H54 (cell line): Measurements from ENCODE around the gene USP17L18.
"Not testable (repeated sequence)": the region's sequence is repeated elsewhere in the genome, so short reads cannot be mapped to it uniquely, and the experiment has no call there.

Experiments used
- DNase-seq: peaks from one replicate; pipeline ENCODE4 v3.0.0; 2011; ENCODE audit warnings: low spot score, mixed read lengths; ENCODE audit not compliant: insufficient read length
- FAIRE-seq: peaks from 3 replicates; lab custom pipeline; 2011; peaks lifted over from hg19 to GRCh38; lab: Jason Lieb, UNC

USP17L18 gene

GRCh38 chr4:9247953-9248680 is at the start of gene USP17L18:
USP17L18 (plus strand) TSS chr4:9248630; CDS start chr4:9248630, 0 bp downstream.
- DNase-seq, FAIRE-seq: not testable (repeated sequence)

GRCh38 chr4:9210357-9210756 is 38.1 kb upstream of the USP17L18 start, which contains the start of gene USP17L10:
USP17L10 (plus strand) TSS chr4:9210657; CDS start chr4:9210657, 0 bp downstream.
- not testable (repeated sequence) for DNase-seq

DNA sequence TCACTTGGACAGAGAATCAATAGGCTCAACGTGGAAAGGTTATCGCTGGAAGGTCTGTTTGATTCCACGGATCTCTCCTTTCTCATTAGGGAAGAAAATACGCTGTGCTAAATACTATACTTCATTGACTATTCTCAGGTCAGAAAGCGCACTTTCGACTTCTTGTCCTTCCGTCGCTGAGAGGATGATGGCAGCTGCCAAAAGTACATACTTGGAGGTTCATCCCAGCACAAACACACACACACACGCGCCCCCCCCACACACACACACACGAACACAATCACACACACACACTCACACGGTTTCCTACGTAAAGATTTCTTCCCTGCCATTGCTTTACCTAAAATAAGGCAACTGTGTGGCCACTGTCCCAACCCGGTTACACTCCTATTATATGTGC is 33.7 kb upstream of the USP17L18 start:
- not testable (repeated sequence) for DNase-seq, FAIRE-seq

More at GRCh38 chr4:9210357-9210756, 38.1 kb upstream of the USP17L18 start, which contains the start of gene USP17L10:
- FAIRE-seq: not testable (repeated sequence)

DNA sequence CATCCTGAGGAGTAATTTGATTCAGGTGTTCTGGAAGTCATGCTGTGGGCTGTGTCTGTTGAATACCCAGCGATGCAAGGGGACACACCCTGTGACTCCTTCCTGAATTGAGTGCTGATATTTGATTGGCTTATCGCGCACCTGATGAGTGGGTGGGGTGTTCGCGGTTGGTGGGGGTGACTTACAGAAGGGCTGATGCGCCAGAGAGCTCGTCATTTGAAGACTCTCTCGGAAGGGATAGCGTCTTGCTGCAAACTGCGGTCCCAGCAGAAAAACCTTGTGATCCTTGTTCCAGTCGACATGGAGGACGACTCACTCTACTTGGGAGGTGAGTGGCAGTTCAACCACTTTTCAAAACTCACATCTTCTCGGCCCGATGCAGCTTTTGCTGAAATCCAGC is 33.3 kb upstream of the USP17L18 start, which contains the start of gene USP17L11:
Gene USP17L11 (plus strand): TSS at position 301 of the 400 bp plus-strand sequence. CDS start 0 bp downstream, at position 301.
- not testable (repeated sequence) for FAIRE-seq, DNase-seq

DNA sequence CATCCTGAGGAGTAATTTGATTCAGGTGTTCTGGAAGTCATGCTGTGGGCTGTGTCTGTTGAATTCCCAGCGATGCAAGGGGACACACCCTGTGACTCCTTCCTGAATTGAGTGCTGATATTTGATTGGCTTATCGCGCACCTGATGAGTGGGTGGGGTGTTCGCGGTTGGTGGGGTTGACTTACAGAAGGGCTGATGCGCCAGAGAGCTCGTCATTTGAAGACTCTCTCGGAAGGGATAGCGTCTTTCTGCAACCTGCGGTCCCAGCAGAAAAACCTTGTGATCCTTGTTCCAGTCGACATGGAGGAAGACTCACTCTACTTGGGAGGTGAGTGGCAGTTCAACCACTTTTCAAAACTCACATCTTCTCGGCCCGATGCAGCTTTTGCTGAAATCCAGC is 28.6 kb upstream of the USP17L18 start, which contains the start of gene USP17L12:
Gene USP17L12 (plus strand): TSS at position 301 of the 400 bp plus-strand sequence. CDS start 0 bp downstream, at position 301.
- DNase-seq, FAIRE-seq: not testable (repeated sequence)

DNA sequence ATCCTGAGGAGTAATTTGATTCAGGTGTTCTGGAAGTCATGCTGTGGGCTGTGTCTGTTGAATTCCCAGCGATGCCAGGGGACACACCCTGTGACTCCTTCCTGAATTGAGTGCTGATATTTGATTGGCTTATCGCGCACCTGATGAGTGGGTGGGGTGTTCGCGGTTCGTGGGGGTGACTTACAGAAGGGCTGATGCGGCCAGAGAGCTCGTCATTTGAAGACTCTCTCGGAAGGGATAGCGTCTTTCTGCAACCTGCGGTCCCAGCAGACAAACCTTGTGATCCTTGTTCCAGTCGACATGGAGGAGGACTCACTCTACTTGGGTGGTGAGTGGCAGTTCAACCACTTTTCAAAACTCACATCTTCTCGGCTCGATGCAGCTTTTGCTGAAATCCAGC is 23.8 kb upstream of the USP17L18 start, which contains the start of gene USP17L13:
Gene USP17L13 (plus strand): TSS at position 301 of the 400 bp plus-strand sequence. CDS start 0 bp downstream, at position 301.
- not testable (repeated sequence) for FAIRE-seq, DNase-seq

- FAIRE-seq, DNase-seq: not testable (repeated sequence)
Measured at GRCh38 chr4:9230249-9230648, 18.2 kb upstream of the USP17L18 start.

GRCh38 chr4:9234085-9234484 is 14.3 kb upstream of the USP17L18 start, which contains the start of gene USP17L15:
USP17L15 (plus strand) TSS chr4:9234385; CDS start chr4:9234385, 0 bp downstream.
- not testable (repeated sequence) for FAIRE-seq, DNase-seq

DNA sequence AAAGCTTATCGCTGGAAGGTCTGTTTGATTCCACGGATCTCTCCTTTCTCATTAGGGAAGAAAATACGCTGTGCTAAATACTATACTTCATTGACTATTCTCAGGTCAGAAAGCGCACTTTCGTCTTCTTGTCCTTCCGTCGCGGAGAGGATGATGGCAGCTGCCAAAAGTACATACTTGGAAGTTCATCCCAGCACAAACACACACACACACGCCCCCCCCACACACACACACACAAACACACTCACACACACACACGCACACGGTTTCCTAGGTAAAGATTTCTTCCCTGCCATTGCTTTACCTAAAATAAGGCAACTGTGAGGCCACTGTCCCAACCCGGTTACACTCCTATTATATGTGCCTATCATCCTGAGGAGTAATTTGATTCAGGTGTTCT is 10.0 kb upstream of the USP17L18 start:
- not testable (repeated sequence) for FAIRE-seq, DNase-seq

DNA sequence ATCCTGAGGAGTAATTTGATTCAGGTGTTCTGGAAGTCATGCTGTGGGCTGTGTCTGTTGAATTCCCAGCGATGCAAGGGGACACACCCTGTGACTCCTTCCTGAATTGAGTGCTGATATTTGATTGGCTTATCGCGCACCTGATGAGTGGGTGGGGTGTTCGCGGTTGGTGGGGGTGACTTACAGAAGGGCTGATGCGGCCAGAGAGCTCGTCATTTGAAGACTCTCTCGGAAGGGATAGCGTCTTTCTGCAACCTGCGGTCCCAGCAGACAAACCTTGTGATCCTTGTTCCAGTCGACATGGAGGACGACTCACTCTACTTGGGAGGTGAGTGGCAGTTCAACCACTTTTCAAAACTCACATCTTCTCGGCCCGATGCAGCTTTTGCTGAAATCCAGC is 4.9 kb upstream of the USP17L18 start, which contains the start of gene USP17L17:
Gene USP17L17 (plus strand): TSS at position 301 of the 400 bp plus-strand sequence. CDS start 0 bp downstream, at position 301.
- not testable (repeated sequence) for DNase-seq, FAIRE-seq

- not testable (repeated sequence) for DNase-seq, FAIRE-seq
Measured at GRCh38 chr4:9253078-9253477, 4.6 kb downstream of the USP17L18 start, which contains the start of gene USP17L19. USP17L19 (plus strand) TSS chr4:9253378; CDS start chr4:9253378, 0 bp downstream.

DNA sequence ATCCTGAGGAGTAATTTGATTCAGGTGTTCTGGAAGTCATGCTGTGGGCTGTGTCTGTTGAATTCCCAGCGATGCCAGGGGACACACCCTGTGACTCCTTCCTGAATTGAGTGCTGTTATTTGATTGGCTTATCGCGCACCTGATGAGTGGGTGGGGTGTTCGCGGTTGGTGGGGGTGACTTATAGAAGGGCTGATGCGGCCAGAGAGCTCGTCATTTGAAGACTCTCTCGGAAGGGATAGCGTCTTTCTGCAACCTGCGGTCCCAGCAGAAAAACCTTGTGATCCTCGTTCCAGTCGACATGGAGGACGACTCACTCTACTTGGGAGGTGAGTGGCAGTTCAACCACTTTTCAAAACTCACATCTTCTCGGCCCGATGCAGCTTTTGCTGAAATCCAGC is 9.4 kb downstream of the USP17L18 start, which contains the start of gene USP17L20:
Gene USP17L20 (plus strand): TSS at position 301 of the 400 bp plus-strand sequence. CDS start 0 bp downstream, at position 301.
- not testable (repeated sequence) for DNase-seq, FAIRE-seq

GRCh38 chr4:9262572-9262971 is 14.1 kb downstream of the USP17L18 start, which contains the start of gene USP17L21:
USP17L21 (plus strand) TSS chr4:9262872; CDS start chr4:9262872, 0 bp downstream.
- not testable (repeated sequence) for DNase-seq, FAIRE-seq

DNA sequence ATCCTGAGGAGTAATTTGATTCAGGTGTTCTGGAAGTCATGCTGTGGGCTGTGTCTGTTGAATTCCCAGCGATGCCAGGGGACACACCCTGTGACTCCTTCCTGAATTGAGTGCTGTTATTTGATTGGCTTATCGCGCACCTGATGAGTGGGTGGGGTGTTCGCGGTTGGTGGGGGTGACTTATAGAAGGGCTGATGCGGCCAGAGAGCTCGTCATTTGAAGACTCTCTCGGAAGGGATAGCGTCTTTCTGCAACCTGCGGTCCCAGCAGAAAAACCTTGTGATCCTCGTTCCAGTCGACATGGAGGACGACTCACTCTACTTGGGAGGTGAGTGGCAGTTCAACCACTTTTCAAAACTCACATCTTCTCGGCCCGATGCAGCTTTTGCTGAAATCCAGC is 18.9 kb downstream of the USP17L18 start, which contains the start of gene USP17L22:
Gene USP17L22 (plus strand): TSS at position 301 of the 400 bp plus-strand sequence. CDS start 0 bp downstream, at position 301.
- not testable (repeated sequence) for DNase-seq, FAIRE-seq

DNA sequence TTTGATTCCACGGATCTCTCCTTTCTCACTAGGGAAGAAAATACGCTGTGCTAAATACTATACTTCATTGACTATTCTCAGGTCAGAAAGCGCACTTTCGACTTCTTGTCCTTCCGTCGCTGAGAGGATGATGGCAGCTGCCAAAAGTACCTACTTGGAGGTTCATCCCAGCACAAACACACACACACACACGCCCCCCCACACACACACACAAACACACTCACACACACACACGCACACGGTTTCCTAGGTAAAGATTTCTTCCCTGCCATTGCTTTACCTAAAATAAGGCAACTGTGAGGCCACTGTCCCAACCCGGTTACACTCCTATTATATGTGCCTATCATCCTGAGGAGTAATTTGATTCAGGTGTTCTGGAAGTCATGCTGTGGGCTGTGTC is 23.3 kb downstream of the USP17L18 start:
- not testable (repeated sequence) for DNase-seq, FAIRE-seq
